ENCODE results near the gene CACNA1C. TPM values are rescaled to one million over a fixed set of nuclear protein-coding genes. Genes with fewer than 3 reads are reported as not detected.
A peak's percentile ranks its signal among the peaks of the same experiment; 100 is the strongest.

The CACNA1C gene
- total and polyA plus RNA-seq, 2 donors (not counting 1 experiment from before 2014, with no cell fraction given) = 7.6 to 11.4 TPM

DNA sequence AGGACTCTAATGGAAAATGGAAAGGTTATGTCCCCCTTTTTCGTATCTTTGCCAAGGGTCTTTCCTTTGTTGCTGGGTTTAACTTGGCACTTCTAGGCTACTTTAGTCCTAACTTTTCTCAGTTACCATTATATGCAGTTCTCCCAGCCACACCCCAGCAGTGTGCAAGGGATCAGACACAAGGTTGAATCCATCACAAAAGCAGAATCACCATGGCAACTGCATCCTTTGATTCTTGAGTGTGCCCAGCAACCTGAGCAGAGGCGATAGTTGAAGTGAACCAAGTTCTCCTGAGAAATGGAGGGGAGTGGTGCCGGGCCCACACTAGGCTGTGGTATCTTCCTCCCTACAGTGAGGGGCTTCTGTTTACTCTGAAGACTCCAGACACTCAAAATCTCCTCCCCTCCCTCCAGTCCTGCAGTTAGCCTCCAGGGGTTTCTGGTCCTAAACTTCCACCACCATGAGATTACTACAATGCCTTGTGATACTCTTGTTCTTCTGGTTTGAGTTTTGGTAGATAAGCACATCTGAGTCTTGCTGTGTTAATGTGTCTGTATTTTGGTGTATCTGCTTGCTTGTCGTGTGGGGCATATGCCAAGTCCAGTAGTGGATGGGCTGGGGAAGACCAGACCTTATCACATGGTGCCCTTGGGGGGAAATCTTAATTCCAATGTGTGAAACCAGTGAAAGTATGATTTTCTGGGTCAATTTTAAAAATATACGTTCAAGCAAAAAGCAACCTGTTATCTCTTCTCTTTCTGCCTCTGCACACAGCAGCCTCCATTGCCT, 183.9 kb downstream of the CACNA1C start:
- Histone ChIP-seq H3K27ac (ENCODE audit: insufficient read depth, low read length) (no peak overlapping the region), H3K4me2 (ENCODE audit: extremely low read depth, insufficient read depth, low read length) (no peak overlapping the region)
- TF ChIP-seq CTCF (conservative IDR thresholded peaks at IDR 0.05 in 1 of 2, IDR thresholded peaks at IDR 0.05 in 1 of 2; ENCODE audit: low read depth in 1 of 2, low read length in 2 of 2) (no peak), EZH2 (IDR thresholded peaks at IDR 0.05; ENCODE audit: low read length, missing control alignments) (no peak)

GRCh38 chr12:2238111-2238510, 185.3 kb downstream of the CACNA1C start:
- TF ChIP-seq EZH2 (IDR thresholded peaks at IDR 0.05; ENCODE audit: low read length, missing control alignments) (no peak), CTCF (conservative IDR thresholded peaks at IDR 0.05 in 1 of 2, IDR thresholded peaks at IDR 0.05 in 1 of 2; ENCODE audit: low read depth in 1 of 2, low read length in 2 of 2) (no peak)
- Histone ChIP-seq H2AFZ (ENCODE audit: low read length) (no peak overlapping the region), H4K20me1 (ENCODE audit: control insufficient read depth, extremely low read depth, insufficient read depth, low read length) (no peaks in the 10 kb centered on the region), H3K9me3 (ENCODE audit: control insufficient read depth, insufficient read depth, low read depth, low read length) (no peaks in the 10 kb centered on the region), H3K4me2 (ENCODE audit: extremely low read depth, insufficient read depth, low read length) (no peak overlapping the region), H3K9ac (ENCODE audit: insufficient read depth, low read length) (no peak overlapping the region), H3K27me3 (ENCODE audit: control insufficient read depth, insufficient read depth, low read length) (no peaks in the 10 kb centered on the region), H3K36me3 (ENCODE audit: control insufficient read depth, insufficient read depth, low read length) (no peaks in the 10 kb centered on the region), H3K4me1 (ENCODE audit: control insufficient read depth, extremely low read depth, insufficient read depth, low read length) (peaks cover under 1% of the 10 kb centered on the region), H3K79me2 (ENCODE audit: control insufficient read depth, insufficient read depth, low read length) (no peaks in the 10 kb centered on the region), H3K27ac (ENCODE audit: insufficient read depth, low read length) (no peak overlapping the region), H3K4me3 (replicated peaks in 1 of 4; ENCODE audit: control extremely low read depth in 1 of 4, insufficient read depth in 1 of 4, low read depth in 3 of 4, low read length in 4 of 4) (no peak overlapping the region)
- DNase-seq (ENCODE audit: low read depth in 2 of 2) = no peak

More for the DNA sequence above, 183.9 kb downstream of the CACNA1C start:
- Histone ChIP-seq H3K36me3 (ENCODE audit: control insufficient read depth, insufficient read depth, low read length) (no peaks in the 10 kb centered on the region), H3K79me2 (ENCODE audit: control insufficient read depth, insufficient read depth, low read length) (no peaks in the 10 kb centered on the region), H3K4me3 (replicated peaks in 1 of 4; ENCODE audit: control extremely low read depth in 1 of 4, insufficient read depth in 1 of 4, low read depth in 3 of 4, low read length in 4 of 4) (no peak overlapping the region), H3K4me1 (ENCODE audit: control insufficient read depth, extremely low read depth, insufficient read depth, low read length) (no peaks in the 10 kb centered on the region), H3K27me3 (ENCODE audit: control insufficient read depth, insufficient read depth, low read length) (no peaks in the 10 kb centered on the region), H4K20me1 (ENCODE audit: control insufficient read depth, extremely low read depth, insufficient read depth, low read length) (no peaks in the 10 kb centered on the region), H2AFZ (ENCODE audit: low read length) (no peak overlapping the region), H3K9ac (ENCODE audit: insufficient read depth, low read length) (no peak overlapping the region), H3K9me3 (ENCODE audit: control insufficient read depth, insufficient read depth, low read depth, low read length) (no peaks in the 10 kb centered on the region)
- no peak for DNase-seq (ENCODE audit: low read depth in 2 of 2)

- no peaks in the 10 kb centered on the region for H3K27me3 ChIP-seq (ENCODE audit: control insufficient read depth, insufficient read depth, low read length)
- H3K9me3 ChIP-seq (ENCODE audit: control insufficient read depth, insufficient read depth, low read depth, low read length) = no peaks in the 10 kb centered on the region
- H3K27ac ChIP-seq (ENCODE audit: insufficient read depth, low read length) = no peak overlapping the region
- peaks cover 12% of the 10 kb centered on the region for H3K4me1 ChIP-seq (ENCODE audit: control insufficient read depth, extremely low read depth, insufficient read depth, low read length)
- no peak overlapping the region for H3K4me2 ChIP-seq (ENCODE audit: extremely low read depth, insufficient read depth, low read length)
- DNase-seq (ENCODE audit: low read depth in 2 of 2) = peak in 1 of 2 donors; percentile 65
- peak overlapping the region; percentile 3 for H3K9ac ChIP-seq (ENCODE audit: insufficient read depth, low read length)
- no peak for TF ChIP-seq CTCF (conservative IDR thresholded peaks at IDR 0.05 in 1 of 2, IDR thresholded peaks at IDR 0.05 in 1 of 2; ENCODE audit: low read depth in 1 of 2, low read length in 2 of 2)
- TF ChIP-seq EZH2 (IDR thresholded peaks at IDR 0.05; ENCODE audit: low read length, missing control alignments) = no peak
- no peak overlapping the region for H3K4me3 ChIP-seq (replicated peaks in 1 of 4; ENCODE audit: control extremely low read depth in 1 of 4, insufficient read depth in 1 of 4, low read depth in 3 of 4, low read length in 4 of 4)
- H4K20me1 ChIP-seq (ENCODE audit: control insufficient read depth, extremely low read depth, insufficient read depth, low read length) = no peaks in the 10 kb centered on the region
- no peak overlapping the region for H2AFZ ChIP-seq (ENCODE audit: low read length)
- no peaks in the 10 kb centered on the region for H3K36me3 ChIP-seq (ENCODE audit: control insufficient read depth, insufficient read depth, low read length)
- no peaks in the 10 kb centered on the region for H3K79me2 ChIP-seq (ENCODE audit: control insufficient read depth, insufficient read depth, low read length)
These were observed 186.6 kb downstream of the CACNA1C start for GRCh38 chr12:2239381-2239871.
